Stimulated activated CD8-positive, alpha-beta memory T cell treated with anti-CD3 and anti-CD28 coated beads, Interleukin-15, amount 100 ng/mL, for 48 hours (primary cell): ENCODE data around the gene KRT74.
A peak's percentile ranks its signal among the peaks of the same experiment; 100 is the strongest.
"Not testable (repeated sequence)": the region's sequence is repeated elsewhere in the genome, so short reads cannot be mapped to it uniquely, and the experiment has no call there.

Source experiments
- DNase-seq, 2 donors: peaks; one replicate each; pipeline ENCODE4 v3.0.0-alpha.2; 2020; ENCODE audit warnings: low read depth in 2 of 2

The KRT74 gene

GRCh38 chr12:52602552-52602951 is 28.9 kb upstream of the KRT74 start:
- no peak for DNase-seq

- no peak for DNase-seq
Observed at GRCh38 chr12:52601671-52602070, 28.0 kb upstream of the KRT74 start.

- DNase-seq = no peak
Observed at GRCh38 chr12:52600941-52601481, 27.4 kb upstream of the KRT74 start, which contains the start of gene KRT72. Gene KRT72 (minus strand): TSS chr12:52601463. CDS start chr12:52601452, 11 bp downstream.

GRCh38 chr12:52600475-52600874 is 26.8 kb upstream of the KRT74 start:
- DNase-seq = no peak

- no peak for DNase-seq
Observed at GRCh38 chr12:52600071-52600470, 26.4 kb upstream of the KRT74 start.

GRCh38 chr12:52598966-52599365 is 25.3 kb upstream of the KRT74 start:
- no peak for DNase-seq

GRCh38 chr12:52594237-52594636 is 20.6 kb upstream of the KRT74 start:
- DNase-seq = not testable (repeated sequence)

- DNase-seq = no peak
Observed at GRCh38 chr12:52591521-52591920, 17.9 kb upstream of the KRT74 start.

- DNase-seq = no peak
Observed at GRCh38 chr12:52590021-52590420, 16.4 kb upstream of the KRT74 start.

GRCh38 chr12:52587563-52587962 is 13.9 kb upstream of the KRT74 start:
- DNase-seq = no peak

GRCh38 chr12:52585946-52586345 is 12.3 kb upstream of the KRT74 start:
- DNase-seq = no peak

GRCh38 chr12:52585066-52585465 is 11.4 kb upstream of the KRT74 start:
- no peak for DNase-seq

- DNase-seq = no peak
Observed at GRCh38 chr12:52584156-52584682, 10.6 kb upstream of the KRT74 start.

- DNase-seq = peak in 1 of 2 donors; percentile 25
Observed at GRCh38 chr12:52582971-52583456, 9.4 kb upstream of the KRT74 start.

- DNase-seq = no peak
Observed at GRCh38 chr12:52582486-52582885, 8.8 kb upstream of the KRT74 start.

- no peak for DNase-seq
Observed at GRCh38 chr12:52581481-52581880, 7.8 kb upstream of the KRT74 start.

- DNase-seq = no peak
Observed at GRCh38 chr12:52581066-52581465, 7.4 kb upstream of the KRT74 start.

- no peak for DNase-seq
Observed at GRCh38 chr12:52580496-52580895, 6.9 kb upstream of the KRT74 start.

GRCh38 chr12:52579468-52580465 is 6.1 kb upstream of the KRT74 start:
- no peak for DNase-seq

GRCh38 chr12:52578469-52578868 is 4.8 kb upstream of the KRT74 start:
- no peak for DNase-seq

GRCh38 chr12:52577316-52577715 is 3.7 kb upstream of the KRT74 start:
- no peak for DNase-seq

- no peak for DNase-seq
Observed at GRCh38 chr12:52575948-52576347, 2.3 kb upstream of the KRT74 start.

GRCh38 chr12:52575256-52575655 is 1.6 kb upstream of the KRT74 start:
- DNase-seq = no peak
